AG04450 (cell line): Measurements from ENCODE around the gene OR10P1. TPM values are rescaled to one million over a fixed set of nuclear protein-coding genes. Genes with fewer than 3 reads are reported as not detected.

Experiments
- CTCF ChIA-PET: fragments of 300-600, 350-600 bp; formaldehyde crosslinking; extraction: SDS; loops from one replicate; lab custom pipeline; 2022; ENCODE audit warnings: antibody characterized with exemption, inconsistent platforms; lab: Charles Lee
- POLR2A ChIA-PET: fragments of 350-600 bp; formaldehyde crosslinking; extraction: SDS; loops from one replicate; lab custom pipeline; 2021; ENCODE audit warnings: antibody characterized with exemption, inconsistent platforms; lab: Yijun Ruan, JAX
- DNase-seq: peaks from one replicate; pipeline ENCODE4 v3.0.0-alpha.2; 2011; ENCODE audit warnings: low read depth, low spot score
- H3K27ac ChIP-seq: one replicate; pipeline ENCODE4 v1.5.1; 2012; ENCODE audit warnings: low read depth, low read length, control low read depth
- H3K27me3 ChIP-seq: one replicate; pipeline ENCODE4 v1.6.0; 2012; ENCODE audit warnings: low read length; ENCODE audit not compliant: control insufficient read depth, insufficient read depth
- H3K4me3 ChIP-seq: 2 replicates; pipeline ENCODE4 v1.5.1; 2011; ENCODE audit warnings: mild to moderate bottlenecking, low read depth, low read length, control low read depth
- H3K9me3 ChIP-seq: 2 replicates; pipeline ENCODE4 v1.5.1; 2012; ENCODE audit warnings: low read length; ENCODE audit not compliant: control insufficient read depth, insufficient read depth
- CTCF ChIP-seq: IDR thresholded peaks from 2 replicates; pipeline ENCODE4 v1.5.1; 2011; ENCODE audit warnings: low read depth, low read length, control low read depth, inconsistent platforms
- polyA plus RNA-seq: library from polyadenylated mRNA; depleted of rRNA; stranded (reverse); fragments of >200 nt; gene quantifications from 2 replicates; pipeline ENCODE4 v1.2.3, GENCODE V29; 2011

The OR10P1 gene
- polyA plus RNA-seq, 1 experiment, result not detected

- POLR2A ChIA-PET, result no interaction called here
- no peak for DNase-seq
- Histone ChIP-seq H3K27ac (no peak overlapping the region), H3K4me3 (no peak overlapping the region), H3K27me3 (peaks cover 6% of the 10 kb centered on the region), H3K9me3 (peaks cover 4% of the 10 kb centered on the region)
- CTCF ChIA-PET, result interaction anchor here (0.8 to 1.5 kb wide), 2 partner anchors 420 to 426 kb away, joined by 3 read pairs; no protein-coding TSS in a partner anchor
- no peak for TF ChIP-seq CTCF
These were observed 21.9 kb upstream of the OR10P1 start for GRCh38 chr12:55614764-55615163.

DNA sequence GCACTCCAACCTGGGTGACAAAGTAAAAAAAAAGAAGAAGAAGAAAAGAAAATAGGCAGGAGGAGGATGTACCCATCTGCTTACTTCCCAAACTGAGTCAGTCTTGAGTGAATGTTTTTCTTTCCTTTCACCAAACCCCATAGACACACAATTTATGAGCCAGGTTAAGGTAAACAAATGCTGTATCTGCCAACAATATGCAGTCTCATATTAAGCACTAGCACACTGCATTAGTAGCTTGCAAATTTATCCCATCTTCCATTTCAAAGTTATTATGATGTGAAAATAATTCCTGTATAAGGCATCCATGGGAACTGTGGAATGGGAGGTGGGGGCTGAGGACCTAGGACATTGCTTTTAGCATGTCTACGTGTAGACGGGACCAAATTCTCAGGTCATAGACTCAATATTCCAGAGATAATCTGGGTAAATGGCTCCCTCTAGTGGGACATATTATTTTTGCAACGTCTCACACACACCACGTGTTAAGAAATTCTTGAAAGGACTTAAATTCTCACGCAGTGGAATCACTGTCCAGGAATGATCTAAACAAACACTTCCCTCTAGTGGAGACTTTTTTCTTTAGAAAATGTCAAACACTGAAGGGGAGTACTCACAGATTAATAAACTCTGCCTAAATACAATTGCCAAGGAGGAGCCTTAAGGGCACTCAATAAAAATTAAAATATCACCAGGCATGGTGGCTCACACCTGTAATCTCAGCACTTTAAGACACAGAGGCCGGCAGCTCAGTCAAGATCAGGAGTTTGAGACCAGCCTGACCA, 17.1 kb upstream of the OR10P1 start:
- CTCF ChIA-PET, result interaction anchor here (0.6 to 5.0 kb wide), 19 partner anchors 8 to 835 kb away, joined by 3 to 56 read pairs (median 4); partner anchors contain the start of gene RDH5
- H3K27ac ChIP-seq, result no peak overlapping the region
- H3K4me3 ChIP-seq, result no peak overlapping the region
- DNase-seq, result peak; percentile 84
- peak; percentile 79 for TF ChIP-seq CTCF
- H3K9me3 ChIP-seq, result peaks cover 4% of the 10 kb centered on the region
- POLR2A ChIA-PET, result no interaction called here
- peaks cover 17% of the 10 kb centered on the region for H3K27me3 ChIP-seq

DNA sequence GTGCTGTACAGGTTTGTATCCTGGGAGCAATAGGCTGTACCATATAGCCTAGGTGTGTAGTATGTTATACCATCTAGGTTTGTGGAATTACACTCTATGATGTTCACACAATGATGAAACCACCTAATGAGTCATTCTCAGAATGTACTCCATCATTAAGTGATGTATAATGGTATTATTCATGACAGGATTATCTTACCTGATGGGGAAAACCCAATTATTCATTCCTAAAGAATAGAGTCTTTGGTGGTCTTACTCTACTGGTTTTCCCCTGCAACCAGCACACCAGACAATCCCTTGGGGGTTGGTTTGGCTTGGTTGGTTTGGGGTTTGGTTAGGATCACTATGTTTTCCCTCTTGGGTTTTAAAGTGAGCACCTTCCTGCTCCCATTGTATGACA, 12.6 kb upstream of the OR10P1 start:
- H3K27ac ChIP-seq, result no peak overlapping the region
- POLR2A ChIA-PET, result no interaction called here
- no peak for DNase-seq
- peaks cover 21% of the 10 kb centered on the region for H3K27me3 ChIP-seq
- no peaks in the 10 kb centered on the region for H3K9me3 ChIP-seq
- CTCF ChIA-PET, result no interaction called here
- H3K4me3 ChIP-seq, result no peak overlapping the region
- no peak for TF ChIP-seq CTCF

GRCh38 chr12:55626154-55626553, 10.5 kb upstream of the OR10P1 start:
- CTCF ChIA-PET, result no interaction called here
- DNase-seq, result no peak
- H3K27me3 ChIP-seq, result peaks cover 16% of the 10 kb centered on the region

More at GRCh38 chr12:55626154-55626553, 10.5 kb upstream of the OR10P1 start:
- TF ChIP-seq CTCF, result no peak
- POLR2A ChIA-PET, result no interaction called here
- Histone ChIP-seq H3K27ac (no peak overlapping the region), H3K4me3 (no peak overlapping the region), H3K9me3 (no peaks in the 10 kb centered on the region)
